Measurements from ENCODE around the gene SLC26A8.

Gene SLC26A8

DNA sequence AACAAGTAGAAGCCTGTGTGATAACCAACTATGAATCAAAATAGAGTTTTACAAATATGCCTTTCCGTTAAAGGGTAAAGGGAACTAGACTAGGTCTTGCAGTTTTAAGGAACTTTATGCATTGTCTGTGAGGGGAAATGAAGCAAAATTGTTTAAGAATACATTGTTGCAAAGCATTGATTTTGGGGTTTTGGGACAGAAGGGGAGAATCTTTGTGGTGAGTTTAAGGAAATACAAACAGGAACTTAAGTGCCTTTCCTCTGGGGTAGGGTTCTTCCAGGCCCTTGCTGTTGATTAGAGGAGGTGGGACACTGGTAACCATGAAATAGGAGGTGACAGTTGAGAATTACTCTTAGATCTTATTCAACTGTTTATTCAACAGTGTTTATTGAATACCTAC lies 7.8 kb upstream of the SLC26A8 start:
- H3K9ac ChIP-seq (ENCODE audit: low read length): no peak overlapping the region
- H3K4me3 ChIP-seq (ENCODE audit: low read depth, low read length): no peak overlapping the region
- H3K36me3 ChIP-seq (ENCODE audit: control insufficient read depth, insufficient read depth, low read length): no peaks in the 10 kb centered on the region

GRCh38 chr6:36029464-36029863 lies 5.0 kb upstream of the SLC26A8 start:
- Histone ChIP-seq H3K4me3 (ENCODE audit: low read depth, low read length) (peak overlapping the region; percentile 85), H3K36me3 (ENCODE audit: control insufficient read depth, insufficient read depth, low read length) (no peaks in the 10 kb centered on the region), H3K27me3 (ENCODE audit: control insufficient read depth, insufficient read depth, low read length) (peaks cover 5% of the 10 kb centered on the region; the same call in 1 of the 2 replicates), H3K9ac (ENCODE audit: low read length) (peak overlapping the region; percentile 96), H3K4me1 (ENCODE audit: control insufficient read depth, insufficient read depth, low read length) (peaks cover 30% of the 10 kb centered on the region), H3K27ac (ENCODE audit: low read depth, low read length) (no peak overlapping the region; the same call in 1 of the 2 replicates), H3K9me3 (ENCODE audit: control insufficient read depth, insufficient read depth, low read depth, low read length) (no peaks in the 10 kb centered on the region)

More for the DNA sequence above, 7.8 kb upstream of the SLC26A8 start:
- Histone ChIP-seq H3K27me3 (ENCODE audit: control insufficient read depth, insufficient read depth, low read length) (no peaks in the 10 kb centered on the region), H3K9me3 (ENCODE audit: control insufficient read depth, insufficient read depth, low read depth, low read length) (no peaks in the 10 kb centered on the region), H3K27ac (ENCODE audit: low read depth, low read length) (no peak overlapping the region), H3K4me1 (ENCODE audit: control insufficient read depth, insufficient read depth, low read length) (peaks cover 8% of the 10 kb centered on the region)

DNA sequence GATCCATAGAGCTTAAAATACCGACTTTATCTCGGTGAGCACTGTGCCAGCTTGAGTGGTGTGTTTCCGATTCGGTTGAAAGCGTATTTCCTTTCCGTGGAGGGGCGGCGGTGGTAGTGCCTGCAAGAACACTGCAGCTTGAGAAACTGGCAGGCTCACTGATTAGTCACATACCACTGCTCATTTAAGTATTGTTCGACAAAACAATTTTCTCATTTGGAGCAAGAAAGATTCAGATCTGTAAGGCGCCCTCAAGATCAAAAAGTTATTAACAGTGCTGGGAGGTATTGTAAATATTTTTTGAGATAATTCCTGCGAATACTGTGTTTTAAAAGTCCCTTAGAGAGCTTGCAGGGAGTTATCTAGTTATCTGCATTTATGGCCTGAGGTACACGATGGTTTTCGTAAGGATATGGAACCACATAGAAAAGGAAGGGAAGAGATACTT lies 4.5 kb upstream of the SLC26A8 start:
- peak overlapping the region; percentile 96 for H3K9ac ChIP-seq (ENCODE audit: low read length)
- H3K9me3 ChIP-seq (ENCODE audit: control insufficient read depth, insufficient read depth, low read depth, low read length): no peaks in the 10 kb centered on the region
- peaks cover 9% of the 10 kb centered on the region; the same call in 1 of the 2 replicates for H3K27me3 ChIP-seq (ENCODE audit: control insufficient read depth, insufficient read depth, low read length)
- peak overlapping the region; percentile 85 for H3K4me3 ChIP-seq (ENCODE audit: low read depth, low read length)
- H3K36me3 ChIP-seq (ENCODE audit: control insufficient read depth, insufficient read depth, low read length): no peaks in the 10 kb centered on the region
- H3K27ac ChIP-seq (ENCODE audit: low read depth, low read length): no peak overlapping the region; the same call in 1 of the 2 replicates
- H3K4me1 ChIP-seq (ENCODE audit: control insufficient read depth, insufficient read depth, low read length): peaks cover 31% of the 10 kb centered on the region

DNA sequence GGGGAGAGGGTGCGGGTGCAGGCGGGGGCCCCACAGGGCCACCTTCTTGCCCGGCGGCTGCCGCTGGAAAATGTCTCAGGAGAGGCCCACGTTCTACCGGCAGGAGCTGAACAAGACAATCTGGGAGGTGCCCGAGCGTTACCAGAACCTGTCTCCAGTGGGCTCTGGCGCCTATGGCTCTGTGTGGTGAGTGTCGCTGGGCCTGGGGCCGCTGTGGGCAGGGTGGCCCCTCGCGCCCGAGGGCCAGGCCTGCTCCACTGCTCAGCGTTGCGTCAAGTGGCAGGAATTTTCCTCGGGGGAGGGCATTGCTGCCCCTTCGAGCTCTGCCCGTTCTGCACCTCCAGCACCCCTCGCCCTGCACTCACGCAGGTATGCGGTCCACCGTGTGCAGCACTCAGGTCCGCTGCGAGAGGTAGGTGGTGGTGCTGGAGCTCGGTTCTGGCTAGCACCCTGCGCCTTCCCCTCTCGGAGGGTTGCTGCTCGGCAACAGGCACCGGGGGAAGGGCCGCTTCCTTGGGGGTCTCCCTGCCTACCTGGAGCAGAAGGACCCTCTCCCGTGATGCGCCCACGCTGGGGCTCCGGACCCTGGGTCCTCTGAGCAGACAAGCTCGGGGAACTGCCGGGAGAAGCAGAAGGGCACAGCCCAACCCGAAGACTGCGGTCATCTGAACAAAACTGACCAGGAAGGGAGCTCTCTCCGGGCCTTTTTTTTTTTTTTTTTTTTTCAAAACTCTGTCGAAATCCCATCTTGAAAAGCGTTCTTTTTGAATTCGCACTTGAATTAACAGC lies 3.8 kb upstream of the SLC26A8 start:
- Histone ChIP-seq H3K4me3 (ENCODE audit: low read depth, low read length) (peak overlapping the region; percentile 85), H3K27me3 (ENCODE audit: control insufficient read depth, insufficient read depth, low read length) (peaks cover 9% of the 10 kb centered on the region; the same call in 1 of the 2 replicates), H3K27ac (ENCODE audit: low read depth, low read length) (peak overlapping the region; percentile 74; the same call in 1 of the 2 replicates), H3K36me3 (ENCODE audit: control insufficient read depth, insufficient read depth, low read length) (no peaks in the 10 kb centered on the region), H3K9ac (ENCODE audit: low read length) (peak overlapping the region; percentile 96), H3K4me1 (ENCODE audit: control insufficient read depth, insufficient read depth, low read length) (peaks cover 31% of the 10 kb centered on the region), H3K9me3 (ENCODE audit: control insufficient read depth, insufficient read depth, low read depth, low read length) (no peaks in the 10 kb centered on the region)

DNA sequence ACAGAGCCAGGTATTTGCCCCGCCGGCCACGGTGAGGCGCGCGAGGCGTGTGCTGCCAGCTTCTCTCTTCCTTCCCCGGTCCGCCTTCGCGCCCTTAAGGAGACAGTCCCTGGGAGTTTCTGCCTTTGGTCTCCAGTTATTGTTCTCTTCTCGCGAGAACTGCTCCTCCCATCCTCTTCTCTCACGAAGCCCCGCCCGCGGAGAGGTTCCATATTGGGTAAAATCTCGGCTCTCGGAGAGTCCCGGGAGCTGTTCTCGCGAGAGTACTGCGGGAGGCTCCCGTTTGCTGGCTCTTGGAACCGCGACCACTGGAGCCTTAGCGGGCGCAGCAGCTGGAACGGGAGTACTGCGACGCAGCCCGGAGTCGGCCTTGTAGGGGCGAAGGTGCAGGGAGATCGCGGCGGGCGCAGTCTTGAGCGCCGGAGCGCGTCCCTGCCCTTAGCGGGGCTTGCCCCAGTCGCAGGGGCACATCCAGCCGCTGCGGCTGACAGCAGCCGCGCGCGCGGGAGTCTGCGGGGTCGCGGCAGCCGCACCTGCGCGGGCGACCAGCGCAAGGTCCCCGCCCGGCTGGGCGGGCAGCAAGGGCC lies 3.2 kb upstream of the SLC26A8 start, which contains the start of gene MAPK14:
TSS of gene MAPK14 (plus strand) at position 308 of the 587 bp plus-strand sequence. CDS start 350 bp downstream, outside the sequence.
- H3K27ac ChIP-seq (ENCODE audit: low read depth, low read length): peak within 1 kb of the TSS; percentile 74; the same call in 1 of the 2 replicates
- no peaks in the 10 kb centered on the region for H3K9me3 ChIP-seq (ENCODE audit: control insufficient read depth, insufficient read depth, low read depth, low read length)
- peak within 1 kb of the TSS; percentile 96 for H3K9ac ChIP-seq (ENCODE audit: low read length)
- peak within 1 kb of the TSS; percentile 85 for H3K4me3 ChIP-seq (ENCODE audit: low read depth, low read length)
- H3K4me1 ChIP-seq (ENCODE audit: control insufficient read depth, insufficient read depth, low read length): peaks cover 31% of the 10 kb centered on the region
- peaks cover 9% of the 10 kb centered on the region; the same call in 1 of the 2 replicates for H3K27me3 ChIP-seq (ENCODE audit: control insufficient read depth, insufficient read depth, low read length)
- H3K36me3 ChIP-seq (ENCODE audit: control insufficient read depth, insufficient read depth, low read length): no peaks in the 10 kb centered on the region

DNA sequence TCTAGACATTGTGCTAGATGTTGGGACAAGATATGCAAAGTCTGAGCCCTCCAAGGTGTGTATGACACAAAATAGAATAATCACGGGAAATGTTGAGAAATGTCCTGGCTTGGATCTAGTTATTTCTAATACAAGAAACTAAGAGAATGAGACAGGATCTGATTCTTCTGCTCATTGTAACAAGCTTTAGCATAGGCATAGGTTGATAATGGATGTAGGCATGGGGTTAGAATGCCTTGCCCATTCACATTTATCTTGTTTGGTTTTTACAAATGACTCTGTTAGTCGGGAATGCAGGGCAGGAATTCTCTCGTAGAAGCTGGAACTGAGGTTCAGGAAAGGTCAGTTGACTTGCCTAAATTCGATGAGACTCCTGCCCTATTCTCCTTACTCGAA lies 1.5 kb upstream of the SLC26A8 start:
- no peaks in the 10 kb centered on the region for H3K36me3 ChIP-seq (ENCODE audit: control insufficient read depth, insufficient read depth, low read length)
- peak overlapping the region; percentile 24; the same call in 1 of the 2 replicates for H3K4me3 ChIP-seq (ENCODE audit: low read depth, low read length)
- H3K9ac ChIP-seq (ENCODE audit: low read length): no peak overlapping the region
- H3K27ac ChIP-seq (ENCODE audit: low read depth, low read length): peak overlapping the region; percentile 31; the same call in 1 of the 2 replicates
- H3K9me3 ChIP-seq (ENCODE audit: control insufficient read depth, insufficient read depth, low read depth, low read length): no peaks in the 10 kb centered on the region
- H3K27me3 ChIP-seq (ENCODE audit: control insufficient read depth, insufficient read depth, low read length): peaks cover 9% of the 10 kb centered on the region; the same call in 1 of the 2 replicates
- H3K4me1 ChIP-seq (ENCODE audit: control insufficient read depth, insufficient read depth, low read length): peaks cover 28% of the 10 kb centered on the region

DNA sequence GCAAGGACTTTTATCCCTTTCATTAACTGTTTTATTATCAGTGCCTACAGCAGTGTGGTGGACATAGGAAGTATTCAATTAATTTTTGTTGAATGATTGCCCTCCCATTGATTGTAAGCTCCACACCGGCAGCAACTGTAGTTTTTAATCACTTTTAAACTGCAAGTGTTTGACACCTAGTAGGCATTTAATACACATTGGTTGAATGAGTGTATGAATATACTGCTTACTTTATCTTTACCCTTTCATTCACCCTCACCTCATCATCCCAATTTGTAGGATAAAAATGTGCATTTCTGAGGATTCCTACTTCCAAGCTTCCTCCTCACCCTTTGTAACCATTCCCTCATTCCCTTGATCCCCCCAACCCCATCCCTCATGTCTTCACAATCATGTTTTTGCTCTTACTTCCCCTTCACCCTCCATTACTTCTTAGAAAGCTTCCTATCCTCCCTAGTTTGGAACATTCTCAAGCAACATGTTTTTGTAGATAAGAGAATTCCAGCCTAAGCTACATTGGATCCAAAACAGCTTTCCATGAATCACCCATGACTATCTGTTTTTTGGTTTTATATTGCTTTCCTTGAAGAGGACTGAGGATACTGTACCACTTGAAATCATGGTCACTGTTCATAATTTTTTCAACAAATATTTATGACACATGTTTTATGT lies 955 bp upstream of the SLC26A8 start:
- Histone ChIP-seq H3K36me3 (ENCODE audit: control insufficient read depth, insufficient read depth, low read length) (no peaks in the 10 kb centered on the region), H3K27me3 (ENCODE audit: control insufficient read depth, insufficient read depth, low read length) (peaks cover 9% of the 10 kb centered on the region; the same call in 1 of the 2 replicates), H3K4me3 (ENCODE audit: low read depth, low read length) (peak overlapping the region; percentile 24; the same call in 1 of the 2 replicates), H3K27ac (ENCODE audit: low read depth, low read length) (no peak overlapping the region), H3K4me1 (ENCODE audit: control insufficient read depth, insufficient read depth, low read length) (peaks cover 28% of the 10 kb centered on the region), H3K9ac (ENCODE audit: low read length) (no peak overlapping the region), H3K9me3 (ENCODE audit: control insufficient read depth, insufficient read depth, low read depth, low read length) (no peaks in the 10 kb centered on the region)

DNA sequence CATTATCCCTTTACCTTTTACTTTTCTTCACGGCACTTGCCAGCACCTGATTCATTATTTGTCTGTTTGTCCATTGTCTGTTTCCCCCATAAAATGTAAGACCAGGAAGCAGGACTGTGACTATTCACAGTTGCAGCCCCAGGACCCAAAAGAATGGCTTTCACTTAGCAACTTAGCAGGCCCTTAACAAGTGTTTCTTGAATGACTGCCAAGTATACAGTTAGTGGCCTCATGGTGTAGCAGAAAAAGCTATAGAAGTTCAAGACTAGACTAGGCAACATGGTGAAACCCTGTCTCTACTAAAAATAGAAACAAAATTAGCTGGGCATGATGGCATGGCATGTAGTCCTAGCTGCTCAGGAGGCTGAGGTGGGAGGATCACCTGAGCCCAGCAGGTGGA lies 4.3 kb downstream of the SLC26A8 start:
- peaks cover 14% of the 10 kb centered on the region for H3K4me1 ChIP-seq (ENCODE audit: control insufficient read depth, insufficient read depth, low read length)
- H3K27me3 ChIP-seq (ENCODE audit: control insufficient read depth, insufficient read depth, low read length): peaks cover 9% of the 10 kb centered on the region; the same call in 1 of the 2 replicates
- H3K27ac ChIP-seq (ENCODE audit: low read depth, low read length): no peak overlapping the region
- no peak overlapping the region for H3K9ac ChIP-seq (ENCODE audit: low read length)
- H3K4me3 ChIP-seq (ENCODE audit: low read depth, low read length): no peak overlapping the region
- H3K36me3 ChIP-seq (ENCODE audit: control insufficient read depth, insufficient read depth, low read length): no peaks in the 10 kb centered on the region
- H3K9me3 ChIP-seq (ENCODE audit: control insufficient read depth, insufficient read depth, low read depth, low read length): no peaks in the 10 kb centered on the region

DNA sequence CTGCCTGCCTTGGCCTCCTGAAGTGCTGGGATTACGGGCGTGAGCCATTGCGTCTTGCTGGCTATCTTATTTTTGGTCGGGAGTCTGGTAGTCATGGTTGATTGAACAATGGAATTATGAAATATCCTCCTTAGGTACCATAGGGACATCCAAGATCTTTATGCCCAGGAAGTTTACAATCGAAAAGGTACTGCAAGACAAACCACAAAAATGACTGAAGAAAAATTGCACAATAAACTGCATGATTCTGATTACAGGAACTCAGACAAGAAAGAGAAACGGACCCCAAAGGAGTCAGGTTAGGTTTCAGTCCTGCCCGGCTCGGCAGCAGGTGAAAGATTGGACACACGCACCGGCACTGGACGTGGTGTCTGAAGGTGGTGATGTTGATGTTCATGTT lies 5.3 kb downstream of the SLC26A8 start:
- H3K27ac ChIP-seq (ENCODE audit: low read depth, low read length): no peak overlapping the region
- peaks cover 5% of the 10 kb centered on the region for H3K4me1 ChIP-seq (ENCODE audit: control insufficient read depth, insufficient read depth, low read length)
- H3K36me3 ChIP-seq (ENCODE audit: control insufficient read depth, insufficient read depth, low read length): no peaks in the 10 kb centered on the region
- H3K9ac ChIP-seq (ENCODE audit: low read length): no peak overlapping the region
- peaks cover 2% of the 10 kb centered on the region; the same call in 1 of the 2 replicates for H3K27me3 ChIP-seq (ENCODE audit: control insufficient read depth, insufficient read depth, low read length)
- no peaks in the 10 kb centered on the region for H3K9me3 ChIP-seq (ENCODE audit: control insufficient read depth, insufficient read depth, low read depth, low read length)
- H3K4me3 ChIP-seq (ENCODE audit: low read depth, low read length): no peak overlapping the region

GRCh38 chr6:36018339-36018738 lies 6.1 kb downstream of the SLC26A8 start:
- Histone ChIP-seq H3K9ac (ENCODE audit: low read length) (no peak overlapping the region), H3K27me3 (ENCODE audit: control insufficient read depth, insufficient read depth, low read length) (no peaks in the 10 kb centered on the region), H3K4me1 (ENCODE audit: control insufficient read depth, insufficient read depth, low read length) (no peaks in the 10 kb centered on the region), H3K36me3 (ENCODE audit: control insufficient read depth, insufficient read depth, low read length) (no peaks in the 10 kb centered on the region), H3K4me3 (ENCODE audit: low read depth, low read length) (no peak overlapping the region), H3K27ac (ENCODE audit: low read depth, low read length) (no peak overlapping the region), H3K9me3 (ENCODE audit: control insufficient read depth, insufficient read depth, low read depth, low read length) (no peaks in the 10 kb centered on the region)
